Astrocyte of the cerebellum (primary cell): ENCODE results near the gene BACH2.
A peak's percentile ranks its signal among the peaks of the same experiment; 100 is the strongest.

Experiments used
- DNase-seq: peaks from one replicate; pipeline ENCODE4 v3.0.0-alpha.2; 2011; ENCODE audit warnings: low read depth
- H3K4me3 ChIP-seq: 2 replicates; pipeline ENCODE4 v1.5.1; 2011; ENCODE audit warnings: mild to moderate bottlenecking, low read depth, low read length, moderate library complexity
- CTCF ChIP-seq: IDR thresholded peaks from 2 replicates; pipeline ENCODE4 v1.5.1; 2012; ENCODE audit warnings: low read length, low read depth, moderate library complexity, mild to moderate bottlenecking; ENCODE audit errors: missing control alignments
- in situ Hi-C: cut with HindIII; loops from 2 replicates; pipeline ENCODE4 v1.10.0; 2017; ENCODE audit warnings: low sequenced_read_pairs

BACH2 gene

GRCh38 chr6:90088009-90088408 lies 208.6 kb downstream of the BACH2 start:
- H3K4me3 ChIP-seq = no peak overlapping the region
- no peak for TF ChIP-seq CTCF
- peak; percentile 54 for DNase-seq
- in situ Hi-C loops = no loop called here

- DNase-seq = no peak
- TF ChIP-seq CTCF = no peak
- H3K4me3 ChIP-seq = no peak overlapping the region
- in situ Hi-C loops = no loop called here
These were observed 209.4 kb downstream of the BACH2 start for GRCh38 chr6:90087106-90087833.

GRCh38 chr6:90086517-90086916 lies 210.1 kb downstream of the BACH2 start:
- in situ Hi-C loops = no loop called here
- no peak for DNase-seq
- no peak overlapping the region for H3K4me3 ChIP-seq
- no peak for TF ChIP-seq CTCF

- no peak for TF ChIP-seq CTCF
- no peak overlapping the region for H3K4me3 ChIP-seq
- DNase-seq = no peak
- in situ Hi-C loops = no loop called here
These were observed 212.8 kb downstream of the BACH2 start for GRCh38 chr6:90083891-90084290.

- no peak for TF ChIP-seq CTCF
- in situ Hi-C loops = no loop called here
- no peak for DNase-seq
- H3K4me3 ChIP-seq = no peak overlapping the region
These were observed 213.8 kb downstream of the BACH2 start for GRCh38 chr6:90082847-90083246.

GRCh38 chr6:90080876-90081481 lies 215.7 kb downstream of the BACH2 start:
- DNase-seq = no peak
- in situ Hi-C loops = no loop called here
- no peak for TF ChIP-seq CTCF
- H3K4me3 ChIP-seq = no peak overlapping the region
